Heart left ventricle (tissue), 13 donors: ENCODE results near the gene USP2.

Experiments used
- POLR2A ChIP-seq, 2 donors: fragments of 450-650 bp; IDR thresholded peaks; one replicate each; pipeline ENCODE4 v1.6.1; 2017; ENCODE audit warnings: antibody characterized with exemption in 2 of 2, mild to moderate bottlenecking in 2 of 2, moderate library complexity in 2 of 2
- TF ChIP-seq, protein P1 (sequence below), 12 donors: fragments of 200-600 bp; sonication (generic) in 4 of 12; IDR thresholded peaks; one replicate each; pipeline versions ENCODE4 v1.5.0 to v1.8.0; 2018 to 2022; ENCODE audit warnings: antibody characterized with exemption in 12 of 12, mild to moderate bottlenecking in 5 of 12
- donor health status: ischemic (EF 13 %, LVEDD 7.1; RV severe dilation, severe dysfunction).
- donor health status: DM: no; HTN: yes; CAD: no.
- donor health status: DM: no; HTN: no; CAD: no.
- donor health status: ischemic (EF 25% LVEDD 6.9; RV normal size, moderate dysfunction).
- donor health status: ischemic (EF 25% LVEDD 5.7; RV mildly dilated, moderate dysfunction).
- donor health status: ischemic (EF 35%, LVEDD 5.7; RV mildly dilated, moderate dysfunction).
- donor health status: nonischemic (EF 11% LVEDD 7.7; RV severe dilation, severe dysfunction).
- donor health status: DM: yes; HTN: yes; CAD: no.
- donor health status: PGD.
- donor health status: ischemic (EF 29% LVEDD 5.4; RV normal size, mild dysfunction).
- donor health status: nonischemic (EF 23%, LVEDD 6.1; RV moderate dilation, normal function).

- TF ChIP-seq, protein P1, sequence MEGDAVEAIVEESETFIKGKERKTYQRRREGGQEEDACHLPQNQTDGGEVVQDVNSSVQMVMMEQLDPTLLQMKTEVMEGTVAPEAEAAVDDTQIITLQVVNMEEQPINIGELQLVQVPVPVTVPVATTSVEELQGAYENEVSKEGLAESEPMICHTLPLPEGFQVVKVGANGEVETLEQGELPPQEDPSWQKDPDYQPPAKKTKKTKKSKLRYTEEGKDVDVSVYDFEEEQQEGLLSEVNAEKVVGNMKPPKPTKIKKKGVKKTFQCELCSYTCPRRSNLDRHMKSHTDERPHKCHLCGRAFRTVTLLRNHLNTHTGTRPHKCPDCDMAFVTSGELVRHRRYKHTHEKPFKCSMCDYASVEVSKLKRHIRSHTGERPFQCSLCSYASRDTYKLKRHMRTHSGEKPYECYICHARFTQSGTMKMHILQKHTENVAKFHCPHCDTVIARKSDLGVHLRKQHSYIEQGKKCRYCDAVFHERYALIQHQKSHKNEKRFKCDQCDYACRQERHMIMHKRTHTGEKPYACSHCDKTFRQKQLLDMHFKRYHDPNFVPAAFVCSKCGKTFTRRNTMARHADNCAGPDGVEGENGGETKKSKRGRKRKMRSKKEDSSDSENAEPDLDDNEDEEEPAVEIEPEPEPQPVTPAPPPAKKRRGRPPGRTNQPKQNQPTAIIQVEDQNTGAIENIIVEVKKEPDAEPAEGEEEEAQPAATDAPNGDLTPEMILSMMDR (IDR thresholded peaks at IDR 0.05): no peak
- TF ChIP-seq POLR2A (IDR thresholded peaks at IDR 0.05): no peak
These were observed 57.3 kb downstream of the USP2 start for GRCh38 chr11:119324189-119324588.
